Heart left ventricle (tissue), 16 donors: ENCODE data around the gene UBE4B. TPM values are rescaled to one million over a fixed set of nuclear protein-coding genes. Genes with fewer than 3 reads are reported as not detected.

ENCODE experiments used
- ATAC-seq, 4 donors: fragments of 200-7000 bp; cut with Tn5 transposase; one replicate each; pipeline ENCODE4 v1.9.1; 2020 to 2022; ENCODE audit warnings: moderate library complexity in 4 of 4, mild to moderate bottlenecking in 3 of 4, moderate number of reproducible peaks in 1 of 4
- DNase-seq, 5 donors: peaks; one replicate each; pipeline ENCODE4 v3.0.0-alpha.2; 2020
- H3K27ac ChIP-seq, 12 donors: fragments of 200-600 bp; sonication (generic) in 4 of 12; one replicate each; pipeline versions ENCODE4 v1.5.0 to v1.8.0; 2016 to 2022; ENCODE audit warnings: mild to moderate bottlenecking in 2 of 12
- H3K27me3 ChIP-seq, 9 donors: fragments of 200-600 bp; sonication (generic) in 2 of 9; one replicate each; pipeline versions ENCODE4 v1.5.1 to v1.8.0; 2016 to 2022; ENCODE audit warnings: mild to moderate bottlenecking in 3 of 9
- H3K36me3 ChIP-seq, 9 donors: fragments of 200-600 bp; sonication (generic) in 2 of 9; one replicate each; pipeline versions ENCODE4 v1.5.0 to v1.8.0; 2018 to 2022; ENCODE audit warnings: mild to moderate bottlenecking in 2 of 9
- H3K4me1 ChIP-seq, 12 donors: fragments of 200-600 bp; sonication (generic) in 4 of 12; one replicate each; pipeline versions ENCODE4 v1.5.0 to v1.8.0; 2016 to 2022; ENCODE audit warnings: mild to moderate bottlenecking in 3 of 12
- H3K4me3 ChIP-seq, 12 donors: fragments of 200-600 bp; sonication (generic) in 4 of 12; one replicate each; pipeline versions ENCODE4 v1.5.0 to v1.8.0; 2017 to 2022; ENCODE audit warnings: mild to moderate bottlenecking in 9 of 12, moderate library complexity in 4 of 12
- H3K9me3 ChIP-seq, 12 donors: fragments of 200-600 bp; sonication (generic) in 4 of 12; one replicate each; pipeline versions ENCODE4 v1.5.0 to v1.8.0; 2016 to 2022; ENCODE audit warnings: mild to moderate bottlenecking in 1 of 12
- CTCF ChIP-seq, 12 donors: fragments of 200-600 bp; sonication (generic) in 4 of 12; IDR thresholded peaks; one replicate each; pipeline versions ENCODE4 v1.5.0 to v1.8.0; 2018 to 2022; ENCODE audit warnings: antibody characterized with exemption in 12 of 12, mild to moderate bottlenecking in 5 of 12
- POLR2A ChIP-seq, 2 donors: fragments of 450-650 bp; IDR thresholded peaks; one replicate each; pipeline ENCODE4 v1.6.1; 2017; ENCODE audit warnings: antibody characterized with exemption in 2 of 2, mild to moderate bottlenecking in 2 of 2, moderate library complexity in 2 of 2
- WGBS, 4 donors: extraction: QIAGEN DNeasy Blood & Tissue Kit in 2 of 4; methylation state at CpG; one replicate each; pipeline versions ENCODE4 v1.1.5 to v1.1.7; 2013 to 2018; 5-methylcytosine and 5-hydroxymethylcytosine counted together
- intact Hi-C, 10 donors: fragments of 100-400 bp; cut with DNase I; formaldehyde crosslinking; loops; one replicate each; pipeline versions ENCODE4 v1.11.1 to v1.14.2; 2022
- polyA plus RNA-seq, 2 donors: library from polyadenylated mRNA; stranded (reverse); fragments of 200-250 nt; gene quantifications; one replicate each; pipeline ENCODE4 v1.2.3, GENCODE V29; 2013
- total RNA-seq, 9 donors: library from RNA; depleted of rRNA in 2 of 9; stranded (reverse); fragments of >200 nt in 2 of 9; fragmentation: NEBNext Ultra II Directional in 3 of 9; extraction: Animal tissue kit (Norgen Biotek cat#: 25700) in 3 of 9; gene quantifications; one replicate each; pipeline versions ENCODE4 v1.1.0 to v1.2.4, GENCODE V29; 2016 to 2023
- donor health status: ischemic (EF 13 %, LVEDD 7.1; RV severe dilation, severe dysfunction).
- donor health status: healthy with polysubstance abuse.
- donor health status: DM: no; HTN: yes; CAD: no.
- donor health status: DM: no; HTN: no; CAD: no.
- donor health status: ischemic (EF 25% LVEDD 6.9; RV normal size, moderate dysfunction).
- donor health status: ischemic (EF 25% LVEDD 5.7; RV mildly dilated, moderate dysfunction).
- donor health status: healthy.
- donor health status: DM: yes; HTN: yes; CAD: no.
- donor health status: ischemic (EF 35%, LVEDD 5.7; RV mildly dilated, moderate dysfunction).
- donor health status: nonischemic (EF 11% LVEDD 7.7; RV severe dilation, severe dysfunction).
- donor health status: DM: yes; HTN: yes; CAD: no.
- donor health status: PGD.
- donor health status: ischemic (EF 29% LVEDD 5.4; RV normal size, mild dysfunction).
- donor health status: nonischemic (EF 23%, LVEDD 6.1; RV moderate dilation, normal function).

The UBE4B gene
- total and polyA plus RNA-seq, 11 donors, result 18.5 to 132 (median 67.3) TPM

DNA sequence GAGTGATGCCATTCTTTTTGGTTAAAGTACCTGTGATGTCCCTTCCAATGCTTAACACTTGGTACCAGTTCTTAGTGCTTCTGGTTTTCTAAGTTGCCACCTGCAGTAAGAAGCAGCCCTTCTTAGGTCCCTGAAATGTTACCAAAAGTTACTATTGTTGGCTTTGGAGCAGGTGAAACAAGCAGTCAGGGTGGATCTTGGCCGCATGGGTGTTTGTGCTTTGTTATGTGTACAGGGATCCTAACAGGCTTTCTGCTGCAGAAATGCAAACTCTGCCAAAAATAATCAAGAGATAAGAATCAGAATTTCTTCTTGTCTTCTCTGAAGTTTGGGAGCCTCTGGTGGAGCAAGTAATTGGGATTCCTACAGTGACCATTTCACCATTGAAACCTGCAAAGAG is 84.4 kb downstream of the UBE4B start:
- no peak for TF ChIP-seq CTCF (IDR thresholded peaks at IDR 0.05)
- no peak for TF ChIP-seq POLR2A (IDR thresholded peaks at IDR 0.05)
- ATAC-seq (no peak), DNase-seq (no peak)
- H3K36me3 ChIP-seq, result peaks cover 0 to 85% (median 67%) of the 10 kb centered on the region in 9 donors
- no peak overlapping the region for H3K4me3 ChIP-seq
- H3K9me3 ChIP-seq, result no peaks in the 10 kb centered on the region
- H3K27ac ChIP-seq, result peak overlapping the region in 1 of 12 donors; percentile 72
- intact Hi-C loops, result no loop called here
- no peaks in the 10 kb centered on the region for H3K4me1 ChIP-seq
- WGBS, 4 donors, result 69 to 88% (median 75%) methylated on average over 1 of the region's 1 CpG
- H3K27me3 ChIP-seq, result no peaks in the 10 kb centered on the region

- intact Hi-C loops, result no loop called here
- Histone ChIP-seq H3K9me3 (no peaks in the 10 kb centered on the region), H3K4me3 (no peak overlapping the region), H3K27me3 (no peaks in the 10 kb centered on the region), H3K4me1 (no peaks in the 10 kb centered on the region), H3K27ac (peak overlapping the region in 1 of 12 donors; percentile 72), H3K36me3 (peaks cover 0 to 87% (median 71%) of the 10 kb centered on the region in 9 donors)
- ATAC-seq (no peak), DNase-seq (no peak)
- 88 to 92% (median 91%) methylated on average over 9 of the region's 9 CpGs for WGBS, 4 donors
- TF ChIP-seq POLR2A (IDR thresholded peaks at IDR 0.05), result no peak
- TF ChIP-seq CTCF (IDR thresholded peaks at IDR 0.05), result no peak
These were observed 85.1 kb downstream of the UBE4B start for GRCh38 chr1:10117865-10118264.

DNA sequence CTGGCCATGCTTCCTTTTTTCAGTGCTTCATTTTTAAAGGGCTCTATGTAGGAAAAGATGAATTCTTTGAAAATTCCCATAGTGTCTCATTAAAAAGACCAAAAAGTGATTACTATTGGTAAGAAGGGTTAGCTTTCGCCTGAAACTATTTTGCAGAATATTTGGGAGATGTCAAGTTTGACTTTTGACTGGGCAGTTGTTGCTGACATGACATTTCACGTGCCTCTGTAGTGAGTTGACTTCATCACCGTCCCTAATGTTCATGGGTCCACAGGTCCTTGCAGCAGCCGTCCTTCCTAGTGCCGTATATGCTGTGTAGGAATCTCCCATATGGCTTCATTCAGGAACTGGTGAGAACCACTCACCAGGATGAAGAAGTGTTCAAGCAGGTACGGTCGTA is 88.9 kb downstream of the UBE4B start:
- Histone ChIP-seq H3K36me3 (peaks cover 0 to 100% (median 71%) of the 10 kb centered on the region in 9 donors), H3K4me3 (no peak overlapping the region), H3K27ac (peak overlapping the region in 1 of 12 donors; percentile 58), H3K27me3 (no peaks in the 10 kb centered on the region), H3K4me1 (no peaks in the 10 kb centered on the region), H3K9me3 (no peaks in the 10 kb centered on the region)
- intact Hi-C loops, result no loop called here
- no peak for ATAC-seq
- WGBS, 4 donors, result 94 to 99% (median 96%) methylated on average over 7 of the region's 7 CpGs
- TF ChIP-seq POLR2A (IDR thresholded peaks at IDR 0.05) (no peak), CTCF (IDR thresholded peaks at IDR 0.05) (no peak)
- no peak for DNase-seq

GRCh38 chr1:10122926-10123325 is 90.2 kb downstream of the UBE4B start:
- Histone ChIP-seq H3K36me3 (peaks cover 0 to 100% (median 76%) of the 10 kb centered on the region in 9 donors), H3K4me1 (no peaks in the 10 kb centered on the region), H3K9me3 (no peaks in the 10 kb centered on the region), H3K27ac (peak overlapping the region in 1 of 12 donors; percentile 58), H3K4me3 (no peak overlapping the region), H3K27me3 (no peaks in the 10 kb centered on the region)
- 94 to 97% (median 95%) methylated on average over 10 of the region's 10 CpGs for WGBS, 4 donors
- TF ChIP-seq POLR2A (IDR thresholded peaks at IDR 0.05) (no peak), CTCF (IDR thresholded peaks at IDR 0.05) (no peak)
- ATAC-seq (no peak), DNase-seq (no peak)
- intact Hi-C loops, result no loop called here
